K562 (cell line): ENCODE measurements around the gene AQP11. TPM values are rescaled to one million over a fixed set of nuclear protein-coding genes. Genes with fewer than 3 reads are reported as not detected.

ENCODE experiments used
- CBX3 ChIP-seq, 2 experiments: IDR thresholded peaks; 1 replicate in 1 of 2; 2 replicates in 1 of 2; pipeline ENCODE4 v1.6.1; 2012; ENCODE audit warnings: inconsistent platforms in 2 of 2, low read length in 2 of 2, borderline replicate concordance in 1 of 2, control low read depth in 1 of 2
- E2F3 ChIP-seq: fragments of 250-450 bp; sonication (Bioruptor Pico); IDR thresholded peaks from 2 replicates; pipeline ENCODE4 v1.4.0; 2020; ENCODE audit warnings: mild to moderate bottlenecking
- FOSL1 ChIP-seq: fragments of 200-800 bp; sonication (Bioruptor generic); conservative IDR thresholded peaks from 2 replicates; pipeline ENCODE4 v1.6.1; 2016; ENCODE audit warnings: missing genetic modification characterization, missing compliant biosample characterization
- GABPB2 ChIP-seq: fragments of 250-450 bp; sonication (Bioruptor Pico); conservative IDR thresholded peaks from 2 replicates; pipeline ENCODE4 v1.5.1; 2021; ENCODE audit warnings: mild to moderate bottlenecking
- HNRNPH1 ChIP-seq: fragments of 200-400 bp; formaldehyde crosslinking; optimal IDR thresholded peaks from 2 replicates; pipeline ENCODE3; 2017; ENCODE audit warnings: low read depth, mild to moderate bottlenecking, low read length, moderate library complexity
- KAT8 ChIP-seq: fragments of 450-650 bp; IDR thresholded peaks from 2 replicates; pipeline ENCODE4 v1.6.1; 2016; ENCODE audit warnings: low read depth, mild to moderate bottlenecking
- KDM4B ChIP-seq, 2 experiments: fragments of 450-650 bp in 1 of 2; sonication (generic) in 1 of 2; IDR thresholded peaks; 2 replicates each; pipeline ENCODE4 v1.6.1; 2016 to 2017; ENCODE audit warnings: borderline replicate concordance in 2 of 2, antibody characterized with exemption in 1 of 2, low read depth in 1 of 2, mild to moderate bottlenecking in 1 of 2
- NCOA1 ChIP-seq: fragments of 450-650 bp; IDR thresholded peaks from 2 replicates; pipeline ENCODE4 v1.6.1; 2016; ENCODE audit warnings: low read depth
- NR1H2 ChIP-seq: sonication (generic); formaldehyde crosslinking; IDR thresholded peaks from 2 replicates; pipeline ENCODE4 v1.4.0; 2020; ENCODE audit warnings: mild to moderate bottlenecking, missing genetic modification reagents
- PML ChIP-seq: IDR thresholded peaks from 2 replicates; pipeline ENCODE4 v1.6.1; 2012; ENCODE audit warnings: low read length, inconsistent platforms
- SIX5 ChIP-seq, 2 experiments: IDR thresholded peaks; 2 replicates each; pipeline ENCODE4 v1.6.1; 2011; ENCODE audit warnings: low read length in 2 of 2, borderline replicate concordance in 1 of 2, low read depth in 1 of 2, mild to moderate bottlenecking in 1 of 2, moderate library complexity in 1 of 2; ENCODE audit not compliant: insufficient read depth in 1 of 2
- TGIF2 ChIP-seq: sonication (generic); formaldehyde crosslinking; IDR thresholded peaks from 2 replicates; pipeline ENCODE4 v1.8.1; 2022; ENCODE audit warnings: mild to moderate bottlenecking, missing genetic modification reagents, moderate library complexity
- THAP7 ChIP-seq: fragments of 250-450 bp; sonication (Bioruptor Pico); IDR thresholded peaks from 2 replicates; pipeline ENCODE4 v1.5.0; 2021
- ZNF695 ChIP-seq: fragments of 450-650 bp; formaldehyde crosslinking; IDR thresholded peaks from 2 replicates; pipeline ENCODE4 v1.4.0; 2020; ENCODE audit warnings: mild to moderate bottlenecking, moderate library complexity
- ZNF780A ChIP-seq: fragments of 250-450 bp; sonication (Bioruptor Pico); IDR thresholded peaks from 2 replicates; pipeline ENCODE4 v1.5.0; 2021; ENCODE audit warnings: mild to moderate bottlenecking
- polyA plus RNA-seq, 8 experiments: library from polyadenylated mRNA; depleted of rRNA in 4 of 8; stranded (reverse) in 5 of 8; unstranded in 3 of 8; fragments of >200 nt; fragmentation: Nextera tagmentation in 2 of 8; fragmentation: Illumina TruSeq in 1 of 8; extraction: Ambion mirVana in 2 of 8; extraction: Trizol in 1 of 8; gene quantifications; 2 replicates each; pipeline versions ENCODE4 v1.2.1 to v1.2.3, GENCODE V29; 2011 to 2014; ENCODE audit warnings: inconsistent platforms in 1 of 8, missing spikeins in 1 of 8
- total RNA-seq, 7 experiments: library from RNA; depleted of rRNA in 6 of 7; stranded (reverse); fragments of >200 nt in 6 of 7; fragmentation: Illumina TruSeq in 2 of 7; extraction: Trizol in 2 of 7; gene quantifications; 2 replicates each; pipeline versions ENCODE4 v1.2.1 to v1.2.3, GENCODE V29; 2011 to 2021; ENCODE audit warnings: low replicate concordance in 1 of 7
- TF ChIP-seq, protein P1 (sequence below): sonication (generic); formaldehyde crosslinking; IDR thresholded peaks from 2 replicates; pipeline ENCODE4 v1.8.1; 2023; ENCODE audit warnings: missing genetic modification reagents, mild to moderate bottlenecking, borderline replicate concordance
- TF ChIP-seq, protein P2 (sequence below): IDR thresholded peaks from 2 replicates; pipeline ENCODE4 v1.6.1; 2014; ENCODE audit warnings: antibody characterized with exemption
- TF ChIP-seq, protein P3 (sequence below): sonication (generic); formaldehyde crosslinking; IDR thresholded peaks from 2 replicates; pipeline ENCODE4 v1.8.0; 2022; ENCODE audit warnings: mild to moderate bottlenecking, missing genetic modification reagents, borderline replicate concordance

AQP11 gene
- total and polyA plus RNA-seq, 9 of the 15 experiments (the other 6 are each of a cell fraction or from before 2014, with no cell fraction given): 0.09 to 1.0 (median 0.36) TPM

GRCh38 chr11:77637345-77638165 lies 47.8 kb downstream of the AQP11 start, which contains the start of gene CLNS1A (continued):
- TF ChIP-seq, protein P1, sequence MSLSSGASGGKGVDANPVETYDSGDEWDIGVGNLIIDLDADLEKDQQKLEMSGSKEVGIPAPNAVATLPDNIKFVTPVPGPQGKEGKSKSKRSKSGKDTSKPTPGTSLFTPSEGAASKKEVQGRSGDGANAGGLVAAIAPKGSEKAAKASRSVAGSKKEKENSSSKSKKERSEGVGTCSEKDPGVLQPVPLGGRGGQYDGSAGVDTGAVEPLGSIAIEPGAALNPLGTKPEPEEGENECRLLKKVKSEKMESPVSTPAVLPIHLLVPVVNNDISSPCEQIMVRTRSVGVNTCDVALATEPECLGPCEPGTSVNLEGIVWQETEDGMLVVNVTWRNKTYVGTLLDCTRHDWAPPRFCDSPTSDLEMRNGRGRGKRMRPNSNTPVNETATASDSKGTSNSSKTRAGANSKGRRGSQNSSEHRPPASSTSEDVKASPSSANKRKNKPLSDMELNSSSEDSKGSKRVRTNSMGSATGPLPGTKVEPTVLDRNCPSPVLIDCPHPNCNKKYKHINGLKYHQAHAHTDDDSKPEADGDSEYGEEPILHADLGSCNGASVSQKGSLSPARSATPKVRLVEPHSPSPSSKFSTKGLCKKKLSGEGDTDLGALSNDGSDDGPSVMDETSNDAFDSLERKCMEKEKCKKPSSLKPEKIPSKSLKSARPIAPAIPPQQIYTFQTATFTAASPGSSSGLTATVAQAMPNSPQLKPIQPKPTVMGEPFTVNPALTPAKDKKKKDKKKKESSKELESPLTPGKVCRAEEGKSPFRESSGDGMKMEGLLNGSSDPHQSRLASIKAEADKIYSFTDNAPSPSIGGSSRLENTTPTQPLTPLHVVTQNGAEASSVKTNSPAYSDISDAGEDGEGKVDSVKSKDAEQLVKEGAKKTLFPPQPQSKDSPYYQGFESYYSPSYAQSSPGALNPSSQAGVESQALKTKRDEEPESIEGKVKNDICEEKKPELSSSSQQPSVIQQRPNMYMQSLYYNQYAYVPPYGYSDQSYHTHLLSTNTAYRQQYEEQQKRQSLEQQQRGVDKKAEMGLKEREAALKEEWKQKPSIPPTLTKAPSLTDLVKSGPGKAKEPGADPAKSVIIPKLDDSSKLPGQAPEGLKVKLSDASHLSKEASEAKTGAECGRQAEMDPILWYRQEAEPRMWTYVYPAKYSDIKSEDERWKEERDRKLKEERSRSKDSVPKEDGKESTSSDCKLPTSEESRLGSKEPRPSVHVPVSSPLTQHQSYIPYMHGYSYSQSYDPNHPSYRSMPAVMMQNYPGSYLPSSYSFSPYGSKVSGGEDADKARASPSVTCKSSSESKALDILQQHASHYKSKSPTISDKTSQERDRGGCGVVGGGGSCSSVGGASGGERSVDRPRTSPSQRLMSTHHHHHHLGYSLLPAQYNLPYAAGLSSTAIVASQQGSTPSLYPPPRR (CRISPR knock-in tag): peak; percentile 53; the same call in 1 of the 2 replicates
- TF ChIP-seq, protein P2, sequence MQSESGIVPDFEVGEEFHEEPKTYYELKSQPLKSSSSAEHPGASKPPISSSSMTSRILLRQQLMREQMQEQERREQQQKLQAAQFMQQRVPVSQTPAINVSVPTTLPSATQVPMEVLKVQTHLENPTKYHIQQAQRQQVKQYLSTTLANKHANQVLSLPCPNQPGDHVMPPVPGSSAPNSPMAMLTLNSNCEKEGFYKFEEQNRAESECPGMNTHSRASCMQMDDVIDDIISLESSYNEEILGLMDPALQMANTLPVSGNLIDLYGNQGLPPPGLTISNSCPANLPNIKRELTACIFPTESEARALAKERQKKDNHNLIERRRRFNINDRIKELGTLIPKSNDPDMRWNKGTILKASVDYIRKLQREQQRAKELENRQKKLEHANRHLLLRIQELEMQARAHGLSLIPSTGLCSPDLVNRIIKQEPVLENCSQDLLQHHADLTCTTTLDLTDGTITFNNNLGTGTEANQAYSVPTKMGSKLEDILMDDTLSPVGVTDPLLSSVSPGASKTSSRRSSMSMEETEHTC: no peak
- TF ChIP-seq E2F3 (0 out of 2 replicates have a peak, but pooled peaks have one; percentile 12), KDM4B (IDR thresholded peaks at IDR 0.05; ENCODE audit: borderline replicate concordance in 2 of 2, low read depth in 1 of 2) (peak in 1 of 2 experiments; percentile 96; a peak in 2 of 4 replicates), SIX5 (IDR thresholded peaks at IDR 0.05; ENCODE audit: borderline replicate concordance in 1 of 2, insufficient read depth in 1 of 2, low read depth in 1 of 2, low read length in 2 of 2) (peak; percentile 39 to 46; a peak in 2 of 4 replicates), TGIF2 (CRISPR knock-in tag) (no peak), ZNF695 (CRISPR knock-in tag) (no peak), KAT8 (no peak), NCOA1 (peak; percentile 47; the same call in 1 of the 2 replicates), ZNF780A (CRISPR knock-in tag) (no peak), NR1H2 (CRISPR knock-in tag) (no peak), FOSL1 (tag) (no peak), THAP7 (no peak), GABPB2 (CRISPR knock-in tag) (no peak), CBX3 (IDR thresholded peaks at IDR 0.05; ENCODE audit: borderline replicate concordance in 1 of 2, low read length in 2 of 2) (peak in 1 of 2 experiments; percentile 92; a peak in 2 of 3 replicates), PML (peak; percentile 73), HNRNPH1 (no peak)
- TF ChIP-seq, protein P3, sequence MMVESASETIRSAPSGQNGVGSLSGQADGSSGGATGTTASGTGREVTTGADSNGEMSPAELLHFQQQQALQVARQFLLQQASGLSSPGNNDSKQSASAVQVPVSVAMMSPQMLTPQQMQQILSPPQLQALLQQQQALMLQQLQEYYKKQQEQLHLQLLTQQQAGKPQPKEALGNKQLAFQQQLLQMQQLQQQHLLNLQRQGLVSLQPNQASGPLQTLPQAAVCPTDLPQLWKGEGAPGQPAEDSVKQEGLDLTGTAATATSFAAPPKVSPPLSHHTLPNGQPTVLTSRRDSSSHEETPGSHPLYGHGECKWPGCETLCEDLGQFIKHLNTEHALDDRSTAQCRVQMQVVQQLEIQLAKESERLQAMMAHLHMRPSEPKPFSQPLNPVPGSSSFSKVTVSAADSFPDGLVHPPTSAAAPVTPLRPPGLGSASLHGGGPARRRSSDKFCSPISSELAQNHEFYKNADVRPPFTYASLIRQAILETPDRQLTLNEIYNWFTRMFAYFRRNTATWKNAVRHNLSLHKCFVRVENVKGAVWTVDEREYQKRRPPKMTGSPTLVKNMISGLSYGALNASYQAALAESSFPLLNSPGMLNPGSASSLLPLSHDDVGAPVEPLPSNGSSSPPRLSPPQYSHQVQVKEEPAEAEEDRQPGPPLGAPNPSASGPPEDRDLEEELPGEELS (CRISPR knock-in tag): peak; percentile 80; the same call in 1 of the 2 replicates
